ENCODE results near the gene CRYGN. TPM values are rescaled to one million over a fixed set of nuclear protein-coding genes. Genes with fewer than 3 reads are reported as not detected.
A peak's percentile ranks its signal among the peaks of the same experiment; 100 is the strongest.

Gene CRYGN
- polyA plus RNA-seq, 5 donors: 0.20 to 0.58 (median 0.55) TPM

DNA sequence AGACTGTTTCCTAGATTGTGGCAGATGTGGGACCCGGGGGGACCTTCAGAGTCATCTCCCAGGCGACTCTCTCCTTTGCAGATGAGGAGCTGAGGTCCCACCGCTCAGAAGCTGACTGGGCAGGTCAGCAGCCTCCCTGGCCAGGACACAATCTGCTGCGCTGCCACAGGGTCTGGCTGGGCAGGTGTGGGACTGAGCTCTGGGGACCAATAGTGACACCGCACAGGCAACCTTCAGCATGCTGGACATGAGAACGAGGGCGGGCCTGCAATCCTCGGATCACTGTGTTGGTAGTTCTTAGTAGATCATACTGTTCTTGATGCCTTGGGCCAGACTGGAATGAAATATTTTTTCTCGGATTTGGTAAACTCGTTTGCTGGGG is 20.5 kb upstream of the CRYGN start:
- DNase-seq: no peak

- DNase-seq: peak; percentile 76 to 82
Observed at GRCh38 chr7:151459726-151460473, 20.0 kb upstream of the CRYGN start.

- DNase-seq: no peak
Observed at GRCh38 chr7:151457534-151457933, 17.6 kb upstream of the CRYGN start.

- no peak for DNase-seq
Observed at GRCh38 chr7:151456782-151457181, 16.8 kb upstream of the CRYGN start.

DNA sequence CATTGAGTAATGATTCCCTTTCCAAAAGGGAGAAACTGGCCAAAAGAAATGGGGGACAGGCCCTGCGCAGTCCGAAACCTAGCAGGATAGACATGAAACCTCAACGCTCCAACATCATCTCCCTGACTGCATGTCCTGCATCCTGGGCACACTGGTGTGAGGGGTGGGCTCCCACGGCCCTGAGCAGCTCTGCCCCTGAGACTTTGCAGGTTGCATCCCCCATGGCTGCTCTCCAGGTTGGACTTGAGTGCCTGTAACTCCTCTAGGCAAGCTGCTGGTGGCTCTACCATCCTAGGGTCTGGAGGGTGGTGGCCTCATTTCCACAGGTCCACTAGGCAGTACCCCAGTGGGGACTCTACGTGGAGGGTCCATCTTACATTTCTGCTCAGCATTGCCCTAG is 16.3 kb upstream of the CRYGN start:
- DNase-seq: no peak

- DNase-seq: no peak
Observed at GRCh38 chr7:151455690-151456089, 15.7 kb upstream of the CRYGN start.

DNA sequence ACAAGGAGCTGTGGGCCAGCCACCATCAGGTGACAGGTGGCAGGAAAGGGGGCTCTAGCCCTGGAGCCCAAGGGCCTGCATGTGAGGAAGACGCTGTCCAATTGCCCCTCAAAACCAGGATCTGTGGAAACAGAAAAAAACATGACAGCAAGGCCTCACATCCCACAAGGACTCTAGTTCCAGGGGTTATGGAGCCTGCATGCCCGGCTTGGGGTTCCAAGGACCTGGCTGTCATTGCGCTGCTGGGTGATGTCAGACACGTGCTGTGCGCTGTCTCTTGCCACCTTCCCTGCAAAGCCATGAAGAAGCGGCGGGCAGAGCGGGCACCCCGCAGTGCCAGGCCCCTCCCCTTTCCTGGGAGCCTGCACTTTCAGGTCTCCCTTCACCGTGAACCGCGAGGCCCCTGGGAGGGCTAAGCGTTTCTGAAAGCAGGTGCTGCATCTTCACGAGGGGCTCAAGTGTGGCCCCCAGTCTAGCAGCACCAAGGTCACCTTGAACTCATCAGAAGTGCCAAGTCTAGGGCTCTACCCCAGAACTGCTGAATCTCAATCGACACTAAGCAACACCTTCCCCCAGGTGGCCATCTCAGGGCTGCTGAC is 15.1 kb upstream of the CRYGN start:
- no peak for DNase-seq

DNA sequence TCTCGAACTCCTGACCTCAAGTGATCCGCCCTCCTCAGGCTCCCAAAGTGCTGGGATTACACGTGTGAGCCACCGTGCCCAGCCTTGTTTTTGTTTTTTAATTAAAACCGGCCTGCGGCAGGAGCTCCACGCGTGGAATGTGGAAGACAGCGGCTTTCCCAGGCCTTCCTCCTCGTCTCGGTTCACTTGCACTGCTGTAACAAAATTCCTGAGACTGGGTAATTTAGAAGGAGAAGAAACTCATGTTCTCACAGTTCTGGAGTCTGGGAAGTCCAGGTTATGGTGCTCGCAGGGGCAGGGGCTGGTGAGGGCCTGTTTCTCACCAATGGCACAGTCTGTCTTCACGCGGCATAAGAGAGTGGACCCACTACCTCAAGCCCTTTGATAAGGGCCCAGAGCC is 14.4 kb upstream of the CRYGN start:
- no peak for DNase-seq

- DNase-seq: no peak
Observed at GRCh38 chr7:151453326-151453791, 13.4 kb upstream of the CRYGN start.

DNA sequence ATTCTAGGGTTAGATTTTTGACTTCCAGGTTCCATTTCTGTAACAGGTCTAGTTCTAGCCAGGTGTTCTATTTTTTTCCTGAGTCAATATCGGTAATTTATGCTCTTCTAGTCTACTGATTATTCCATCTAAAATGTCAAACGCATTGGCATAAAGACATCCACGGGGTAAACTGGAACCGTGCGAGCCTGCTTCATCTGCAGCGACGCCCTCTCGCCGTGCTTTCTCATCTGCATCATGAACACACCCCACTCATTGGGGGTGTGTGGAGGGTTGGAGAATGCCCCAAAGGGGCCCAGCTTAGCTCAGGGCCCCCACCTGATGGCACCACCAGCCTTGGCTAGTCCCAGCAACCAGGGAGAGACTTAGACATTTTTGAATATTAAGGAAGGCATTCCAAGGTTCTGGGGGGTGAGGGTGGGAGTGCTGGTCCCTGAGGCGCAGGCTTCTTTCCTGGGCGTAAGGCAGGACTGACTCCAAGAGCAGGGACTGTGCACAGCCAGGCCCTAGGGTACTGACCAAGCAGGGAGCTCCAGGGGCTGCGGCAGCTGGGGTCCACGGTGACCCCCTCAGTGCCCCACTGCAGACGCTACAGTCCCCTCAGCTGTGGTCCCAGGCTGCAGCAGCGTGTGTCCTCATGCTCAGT is 12.9 kb upstream of the CRYGN start:
- DNase-seq: no peak

DNA sequence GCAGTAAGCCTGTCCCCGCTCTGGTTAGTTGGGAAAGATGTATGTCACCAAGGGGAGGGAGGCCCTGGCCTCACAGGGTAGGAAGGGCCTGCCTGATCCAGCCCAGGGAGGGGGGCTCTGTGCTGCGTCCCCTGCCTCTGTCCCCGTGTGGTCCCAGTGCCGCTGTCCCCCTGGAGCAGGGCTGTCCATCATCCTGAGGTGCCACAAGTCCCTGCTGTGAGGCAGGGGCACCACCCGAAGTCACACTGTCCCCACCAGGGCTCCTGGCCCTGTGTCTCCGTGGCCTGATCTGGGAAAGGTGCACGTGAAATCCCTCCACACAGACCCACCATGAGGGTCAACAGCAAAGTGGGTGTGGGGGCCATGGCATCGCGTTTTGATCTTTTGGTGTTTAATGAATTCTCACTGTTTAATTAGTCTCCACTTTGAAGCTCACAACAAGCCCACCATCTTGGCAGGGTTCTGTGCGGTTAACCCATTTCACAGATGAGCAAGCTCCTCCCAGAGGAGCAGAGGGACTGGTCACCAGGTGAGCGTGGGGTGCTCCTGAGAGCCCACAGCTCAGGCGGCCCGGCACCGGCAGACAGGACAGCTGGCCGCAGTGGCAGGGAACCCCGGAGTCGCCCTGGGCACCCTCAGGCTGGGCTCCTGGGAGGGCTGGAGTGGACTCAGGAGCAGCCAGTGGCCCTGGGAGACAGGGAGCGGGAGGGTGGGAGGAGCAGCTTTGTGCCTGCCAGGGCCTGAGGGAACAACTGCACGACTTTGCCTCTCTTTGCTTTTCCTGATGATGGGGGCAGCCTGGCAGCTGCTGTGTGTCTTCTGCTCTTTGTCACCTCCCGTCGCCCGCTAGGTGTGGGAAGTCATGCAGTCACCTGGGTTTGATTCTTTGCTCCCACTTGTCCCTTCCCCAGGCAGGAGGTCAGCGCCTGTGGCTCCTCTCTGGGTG is 12.0 kb upstream of the CRYGN start:
- no peak for DNase-seq

GRCh38 chr7:151451156-151451555 is 11.2 kb upstream of the CRYGN start:
- no peak for DNase-seq

DNA sequence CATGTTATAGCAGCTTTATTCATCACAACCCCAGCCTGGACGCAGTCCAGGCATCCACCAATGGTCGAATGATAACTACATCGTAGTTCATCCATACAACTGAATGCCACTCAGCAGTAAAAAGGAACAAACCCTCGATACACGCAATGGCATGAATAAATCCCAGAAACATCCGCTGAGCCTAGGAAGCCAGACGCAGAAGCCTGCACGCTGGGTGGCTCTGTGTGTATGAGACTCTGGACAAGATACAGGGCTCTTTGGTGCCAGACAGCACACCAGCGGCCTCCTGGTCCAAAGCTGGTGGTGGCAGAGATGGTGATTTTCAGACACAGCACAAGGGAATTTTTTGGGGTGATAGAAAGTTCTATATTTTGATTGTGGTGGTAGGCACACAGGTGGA is 10.0 kb upstream of the CRYGN start:
- DNase-seq: no peak

- DNase-seq: peak; percentile 68
Observed at GRCh38 chr7:151448261-151449252, 8.6 kb upstream of the CRYGN start.

DNA sequence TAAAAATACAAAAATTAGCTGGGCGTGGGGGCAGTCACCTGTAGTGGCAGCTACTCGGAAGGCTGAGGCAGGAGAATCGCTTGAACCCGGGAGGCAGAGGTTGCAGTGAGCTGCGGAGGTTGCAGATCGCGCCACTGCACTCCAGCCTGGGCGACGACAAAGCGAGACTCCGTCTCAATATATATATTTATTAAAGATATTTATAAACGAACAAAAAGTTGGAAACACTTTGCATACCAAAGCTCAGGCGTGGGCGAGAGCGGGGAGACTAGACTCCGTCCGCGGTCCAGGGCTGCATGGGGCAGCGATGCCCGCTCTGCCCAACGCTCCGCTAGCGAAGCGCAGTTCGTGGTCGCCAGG is 7.9 kb upstream of the CRYGN start:
- DNase-seq: no peak

DNA sequence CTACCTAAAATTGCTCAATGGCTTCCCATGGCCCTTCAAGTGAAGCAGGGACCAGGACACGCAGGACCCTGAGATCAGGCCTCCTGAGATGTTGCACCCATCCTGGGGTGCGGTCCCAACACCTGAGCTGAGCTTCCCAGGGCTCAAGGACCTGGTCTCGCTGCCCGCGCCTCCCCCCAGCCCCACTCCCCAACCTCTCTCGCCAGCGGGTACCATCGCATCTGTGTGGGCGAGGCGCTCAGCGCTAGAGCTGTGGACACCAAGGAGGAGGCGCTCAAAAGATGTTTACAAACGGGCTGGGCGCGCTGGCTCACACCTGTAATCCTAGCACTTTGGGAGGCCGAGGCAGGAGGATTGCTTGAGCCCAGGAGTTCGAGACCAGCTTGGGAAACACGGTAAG is 7.4 kb upstream of the CRYGN start:
- DNase-seq: no peak

DNA sequence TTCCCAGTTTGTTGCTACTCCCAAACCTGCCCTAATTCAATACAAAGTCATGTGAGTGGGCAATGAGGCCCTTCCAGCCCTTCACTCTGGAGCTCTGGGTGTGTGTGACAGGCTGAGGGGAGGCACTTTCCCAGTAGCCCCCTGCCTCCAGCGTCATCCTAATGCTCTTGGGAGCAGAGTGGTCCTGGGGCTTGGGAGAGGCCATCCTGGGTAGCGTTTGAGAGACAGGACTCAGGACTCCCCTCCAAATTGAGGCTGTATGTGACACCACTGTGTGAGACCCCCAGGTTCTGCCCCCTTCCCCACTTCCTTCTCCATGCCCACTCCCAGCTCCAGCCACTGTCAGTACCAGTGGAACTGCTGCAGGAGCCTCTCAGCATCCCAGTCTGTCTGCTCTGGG is 6.5 kb upstream of the CRYGN start:
- DNase-seq: no peak

GRCh38 chr7:151444632-151445031 is 4.7 kb upstream of the CRYGN start:
- DNase-seq: no peak

DNA sequence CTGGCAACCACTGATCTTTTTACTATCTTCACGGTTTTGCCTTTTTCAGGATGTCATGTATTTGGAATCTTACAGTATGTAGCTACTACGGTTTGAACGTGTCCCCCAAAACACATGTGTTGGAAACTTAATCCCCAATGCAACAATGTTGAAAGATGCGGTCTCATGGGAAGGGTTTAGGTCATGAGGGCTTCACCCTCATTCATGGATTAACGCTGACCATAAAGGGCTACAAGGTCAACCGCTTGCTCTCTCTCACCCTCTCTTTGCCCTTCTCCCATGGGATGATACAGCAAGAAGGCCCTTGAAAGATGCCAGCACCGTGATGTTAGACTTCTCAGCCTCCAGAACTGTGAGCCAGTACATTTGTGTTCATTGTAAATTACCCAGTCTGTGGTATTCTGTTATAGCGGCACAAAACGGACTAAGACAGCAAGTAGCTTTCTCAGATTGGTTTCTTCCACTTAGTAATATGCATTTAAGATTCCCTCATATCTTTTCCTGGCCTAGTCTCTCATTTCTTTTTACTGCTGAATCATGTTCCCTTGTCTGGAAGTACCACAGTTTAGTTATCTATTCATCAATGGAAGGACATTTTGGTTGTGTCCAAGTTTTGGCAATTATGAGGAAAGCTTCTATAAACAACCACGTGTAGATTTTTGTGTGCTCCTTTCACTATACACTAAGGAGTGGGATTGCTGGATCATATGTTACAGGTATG is 3.0 kb upstream of the CRYGN start:
- DNase-seq: no peak

DNA sequence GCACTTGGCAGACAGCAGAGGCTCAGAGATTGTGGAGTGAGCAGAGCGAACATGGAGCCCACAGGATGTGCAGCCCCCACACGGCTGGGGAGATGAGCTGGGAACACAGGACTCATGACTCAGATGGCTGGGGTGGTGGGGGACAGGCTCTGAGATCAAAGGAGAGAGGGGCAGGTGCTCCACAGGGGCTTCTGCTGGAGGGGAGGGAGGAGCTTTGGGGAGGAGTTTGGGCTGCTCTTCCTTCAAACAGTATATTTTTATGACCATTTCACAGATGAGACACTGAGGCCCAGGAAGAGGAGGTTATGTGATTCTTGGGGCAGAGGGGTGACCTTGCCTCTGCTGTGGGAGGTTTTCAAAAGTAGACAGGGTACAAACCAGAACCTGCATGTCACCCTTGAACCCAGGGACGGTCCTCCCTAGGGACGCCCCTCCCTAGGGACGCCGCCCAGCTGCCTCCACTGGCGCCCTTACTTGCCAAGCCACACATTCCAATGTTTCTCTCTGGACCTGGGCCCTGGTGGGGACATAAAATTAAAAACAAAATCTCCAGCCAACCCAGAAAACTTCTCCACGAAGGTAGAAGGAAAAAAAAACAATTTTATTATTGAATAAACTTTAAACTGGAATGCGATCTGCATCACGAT is 981 bp upstream of the CRYGN start:
- no peak for DNase-seq

Measured in right lung (tissue), 5 donors.